Left renal pelvis (tissue), 4 donors: Measurements from ENCODE around the gene MAPKAPK2. TPM values are rescaled to one million over a fixed set of nuclear protein-coding genes. Genes with fewer than 3 reads are reported as not detected.

Experiments used
- DNase-seq, 4 donors: peaks; one replicate each; pipeline ENCODE4 v3.0.0-alpha.2; 2013; ENCODE audit warnings: low read depth in 4 of 4, low spot score in 3 of 4
- polyA plus RNA-seq, 4 donors: library from polyadenylated mRNA; unstranded; fragments of 120-200 nt; gene quantifications; one replicate each; pipeline ENCODE4 v1.2.1, GENCODE V29; 2013; ENCODE audit not compliant: insufficient read length in 4 of 4

The MAPKAPK2 gene
- polyA plus RNA-seq, 4 donors: 50.3 to 81.1 (median 75.9) TPM

DNA sequence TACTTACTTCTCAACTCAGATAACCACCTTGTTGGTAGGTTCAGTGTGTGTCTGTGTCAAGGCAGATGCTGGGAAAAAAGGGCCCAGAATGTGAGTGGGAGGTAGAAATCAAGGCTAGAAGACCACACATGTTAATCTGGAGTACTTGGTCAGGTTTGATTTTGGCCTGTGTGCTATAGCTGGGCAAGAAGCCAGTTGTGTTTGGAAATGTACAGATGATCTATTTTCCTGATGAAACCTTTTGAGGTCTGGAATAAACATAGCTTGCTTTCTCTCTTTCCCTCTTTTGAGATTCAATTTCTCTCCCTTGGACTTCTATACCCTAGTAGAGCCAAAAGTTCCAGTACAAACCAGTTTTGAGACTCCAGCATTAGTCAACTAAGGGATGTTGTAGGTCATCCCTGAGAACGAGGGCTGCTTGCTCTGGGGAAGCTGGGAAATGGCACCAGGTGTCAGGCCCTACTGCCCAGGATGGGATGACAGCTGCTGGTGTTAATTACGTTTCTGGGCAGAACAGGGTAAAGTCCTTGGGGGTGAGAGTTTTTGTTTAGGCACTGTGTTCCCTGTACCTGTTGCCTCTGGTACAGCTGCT, 15.8 kb downstream of the MAPKAPK2 start:
- no peak for DNase-seq

DNA sequence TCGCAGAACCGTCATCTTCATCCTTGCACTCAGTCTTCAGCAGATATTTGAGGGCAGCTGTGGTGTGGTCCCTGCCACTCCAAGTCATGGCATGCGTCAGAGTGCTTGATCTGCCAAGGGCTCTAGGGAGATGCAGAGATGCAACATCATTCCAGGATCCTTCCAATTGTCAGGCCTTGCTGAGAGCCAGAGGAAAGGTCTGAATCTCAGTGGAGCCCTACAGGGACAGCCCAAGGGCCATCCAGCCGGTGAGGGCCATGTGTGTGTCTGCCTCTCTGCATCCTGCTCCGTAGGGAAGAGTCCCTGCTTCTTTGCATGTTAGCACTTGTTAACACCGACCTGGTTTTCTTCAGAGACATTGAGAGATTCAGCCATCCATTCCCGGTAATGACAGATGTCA, 17.6 kb downstream of the MAPKAPK2 start:
- no peak for DNase-seq

DNA sequence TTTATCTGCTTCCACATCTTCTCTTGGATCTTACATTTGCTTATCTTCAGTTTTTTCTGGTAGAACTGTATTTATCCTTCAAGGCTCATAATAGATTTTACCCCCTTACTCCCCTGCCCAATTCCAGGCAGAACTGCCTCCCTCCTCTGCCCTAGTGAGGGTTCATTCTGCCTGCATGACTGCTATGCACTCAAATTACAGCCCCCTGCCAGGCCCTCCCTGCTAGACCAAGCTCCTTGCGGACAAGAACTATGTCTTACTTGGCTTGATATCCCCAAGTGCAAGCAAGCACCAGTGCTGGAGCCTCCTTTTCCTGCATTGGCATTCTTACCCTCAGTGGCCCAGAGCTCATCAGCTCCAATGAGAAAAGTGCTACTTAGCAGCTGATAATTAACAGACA, 18.1 kb downstream of the MAPKAPK2 start:
- no peak for DNase-seq

DNA sequence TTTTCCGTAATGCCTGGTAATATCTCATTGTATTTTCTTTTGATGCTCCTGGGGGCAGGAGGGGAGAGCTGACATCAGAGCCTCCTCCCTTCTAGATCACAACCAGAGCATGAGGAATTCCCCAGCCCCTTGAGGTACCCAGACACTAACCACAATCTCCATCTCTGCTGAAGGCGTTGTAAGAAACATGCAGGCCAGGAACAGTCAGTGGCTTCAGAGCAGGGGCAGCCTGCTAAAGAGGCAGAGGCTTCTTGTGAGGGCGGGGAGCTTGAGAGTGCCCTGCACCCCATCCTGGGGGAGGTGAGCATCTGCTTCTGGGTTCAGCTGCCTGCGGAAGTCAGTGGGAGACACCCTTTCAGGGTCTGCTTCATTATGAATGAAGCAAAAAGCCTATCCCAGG, 19.0 kb downstream of the MAPKAPK2 start:
- DNase-seq: no peak

DNA sequence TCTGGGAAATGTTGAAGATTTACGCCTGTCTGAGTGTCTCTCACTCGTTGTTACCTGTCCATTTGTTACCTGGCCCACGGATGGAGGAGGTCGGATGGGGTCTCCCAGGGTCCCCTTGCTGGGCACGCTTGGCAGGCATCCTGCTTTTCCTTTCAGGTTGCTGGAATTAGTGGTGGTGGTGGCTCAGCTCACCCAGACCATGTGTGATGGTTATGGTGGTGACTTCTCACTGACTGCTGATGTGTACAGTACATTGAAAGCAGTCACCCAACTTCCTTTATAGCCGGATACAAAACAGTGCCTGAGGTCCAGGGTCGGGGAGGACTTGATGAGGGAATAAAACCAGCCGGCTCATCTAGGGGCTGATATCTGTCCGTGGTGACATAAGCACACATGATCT, 19.5 kb downstream of the MAPKAPK2 start:
- no peak for DNase-seq

DNA sequence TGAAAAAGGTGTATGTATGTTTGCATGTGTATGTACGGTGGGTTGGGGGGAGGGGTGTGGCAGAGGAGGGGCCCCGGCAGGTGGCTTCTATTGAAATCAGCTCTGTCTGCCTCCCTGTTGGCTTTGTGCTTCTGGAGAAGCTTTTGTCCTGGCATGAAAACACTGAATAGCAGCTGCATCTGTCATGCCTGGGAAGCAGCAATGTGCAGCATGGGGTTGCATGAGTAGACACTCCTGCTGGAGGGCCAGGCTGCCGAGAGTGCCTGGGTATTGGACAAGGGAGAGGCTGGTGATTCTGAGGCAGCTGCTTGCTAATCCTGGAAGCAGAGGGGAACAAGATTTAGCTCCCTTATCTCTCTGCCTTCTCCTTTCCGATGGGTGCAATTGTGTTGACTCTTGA, 20.5 kb downstream of the MAPKAPK2 start:
- DNase-seq: no peak

DNA sequence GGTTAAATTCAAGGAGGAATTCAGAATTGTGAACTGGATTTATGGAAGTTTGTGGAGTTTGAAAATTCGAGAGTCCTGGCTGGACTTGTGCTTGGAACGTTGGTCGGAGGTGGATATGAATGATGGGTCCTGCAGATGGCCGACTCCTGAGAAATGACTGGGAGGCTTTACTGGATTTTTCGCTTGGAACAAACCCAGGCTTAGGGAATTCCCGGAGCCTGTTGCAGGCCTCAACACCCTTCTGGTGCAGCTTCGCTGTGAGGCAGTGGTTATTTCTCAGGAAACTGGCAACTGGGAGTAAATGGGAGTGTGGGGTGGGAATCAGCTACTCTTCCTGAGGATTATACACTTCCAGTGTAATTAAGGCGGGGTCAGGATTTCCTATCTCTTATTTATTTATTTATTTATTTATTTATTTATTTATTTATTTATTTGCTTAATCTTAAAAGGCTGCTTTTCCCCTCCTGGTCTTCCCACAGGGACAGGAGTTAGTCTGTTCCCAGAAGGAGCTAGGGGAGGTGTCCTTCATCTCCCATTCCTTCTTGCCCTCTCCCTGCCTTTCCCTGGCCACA, 21.1 kb downstream of the MAPKAPK2 start:
- DNase-seq: no peak

DNA sequence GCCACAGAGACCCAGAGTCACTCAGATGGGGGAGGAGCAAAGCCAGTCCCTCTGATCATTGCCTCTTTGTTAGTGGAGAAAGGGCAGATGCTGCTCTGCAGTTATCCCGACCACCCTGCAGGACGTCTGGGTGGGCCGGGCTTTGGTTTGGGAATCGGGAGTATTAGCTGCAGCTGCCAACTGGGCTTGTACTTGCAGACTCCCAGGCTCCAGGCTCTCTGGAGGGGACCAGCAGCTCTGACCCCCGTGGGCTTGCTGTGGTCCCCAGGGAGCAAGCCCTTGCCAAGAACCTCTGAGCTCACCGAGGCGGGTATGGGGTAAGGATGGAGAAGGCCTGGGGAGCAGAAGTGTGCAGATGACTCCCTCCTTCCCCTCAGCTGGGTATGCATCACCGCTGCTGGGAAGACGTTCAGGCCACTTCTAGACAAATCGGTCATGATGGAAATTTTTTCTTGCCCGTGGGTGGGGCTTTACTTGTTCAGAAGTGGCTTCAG, 21.6 kb downstream of the MAPKAPK2 start:
- DNase-seq: no peak

DNA sequence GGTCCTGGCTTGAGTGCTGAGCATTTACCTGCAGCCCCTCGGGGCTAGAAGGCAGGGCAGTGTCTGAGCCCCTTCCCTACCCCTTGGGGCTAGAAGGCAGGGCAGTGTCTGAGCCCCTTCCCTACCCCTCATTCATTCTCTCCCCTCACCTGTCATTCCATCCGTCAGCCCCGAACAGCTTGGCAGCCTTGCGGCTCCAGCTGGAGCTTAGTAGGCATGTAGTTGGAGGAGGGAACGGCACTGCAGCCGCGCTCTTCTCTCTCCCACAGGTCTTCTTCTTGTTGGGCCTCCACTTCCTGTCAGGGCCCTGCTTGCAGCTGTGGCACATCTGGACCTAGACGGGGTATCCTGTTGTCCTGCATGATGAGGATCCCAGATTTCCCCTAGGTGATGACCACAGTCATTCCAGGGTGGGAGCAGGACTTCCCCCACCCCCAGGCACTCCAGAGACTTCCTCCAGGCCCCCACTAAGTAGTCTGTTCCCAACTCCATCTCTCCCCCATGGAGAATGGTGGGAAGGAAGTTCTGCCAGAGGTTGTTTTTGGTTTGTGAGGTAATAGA, 22.2 kb downstream of the MAPKAPK2 start:
- no peak for DNase-seq

DNA sequence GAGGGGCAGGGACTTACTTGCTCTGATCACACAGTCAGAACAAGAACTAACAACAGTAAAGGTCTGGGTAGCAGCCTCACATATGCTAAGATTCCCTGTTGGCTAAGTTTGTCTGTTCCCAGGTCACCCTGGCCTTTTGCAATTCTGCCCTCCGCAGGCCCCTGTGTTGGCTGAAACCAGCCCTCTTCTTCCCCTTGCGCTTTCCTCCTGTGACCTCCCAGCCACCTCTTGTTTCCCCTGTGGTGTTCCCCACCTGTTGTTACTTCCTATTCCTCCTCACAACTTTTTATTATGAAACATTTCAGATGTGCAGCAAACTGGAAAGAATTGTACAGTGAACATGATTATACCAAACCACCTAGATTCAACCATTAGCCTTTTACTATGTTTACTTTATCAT, 23.4 kb downstream of the MAPKAPK2 start:
- no peak for DNase-seq

DNA sequence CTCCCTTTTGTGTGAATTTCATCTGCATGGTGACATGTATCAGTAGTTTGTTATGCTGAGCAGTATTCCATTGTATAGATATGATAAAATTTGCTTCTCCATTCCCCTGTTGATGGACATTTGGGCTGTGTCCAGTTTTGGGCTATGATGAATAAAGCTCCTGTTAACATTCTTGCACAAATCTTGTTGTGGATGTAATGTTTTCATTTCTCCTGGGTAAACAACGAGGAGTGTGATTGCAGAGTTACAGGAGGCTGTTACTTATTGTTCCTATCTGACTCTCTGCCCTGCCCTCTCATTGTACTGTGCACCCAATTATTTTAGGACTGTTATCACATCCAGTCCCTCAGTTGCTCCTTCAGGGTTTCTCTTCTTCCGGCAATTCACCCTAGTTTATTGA, 24.2 kb downstream of the MAPKAPK2 start:
- DNase-seq: no peak

DNA sequence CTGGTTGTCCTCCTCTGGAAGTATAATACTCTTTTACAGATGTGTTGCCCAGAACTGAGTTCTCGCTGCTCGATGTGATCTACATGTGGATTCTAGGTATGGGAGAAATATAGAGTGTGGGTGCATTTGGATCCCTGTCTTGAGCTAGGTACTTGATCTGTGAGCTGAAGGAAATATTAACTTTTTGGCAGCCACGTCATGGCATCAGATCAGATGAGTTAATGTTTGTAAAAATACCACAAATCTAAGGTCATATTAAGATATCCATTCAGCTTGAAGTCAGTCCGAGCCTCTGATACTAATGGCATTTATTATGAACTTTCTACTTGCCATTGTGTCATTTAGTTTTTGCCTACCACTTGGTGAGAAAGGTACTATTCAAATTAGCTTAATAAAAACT, 24.6 kb downstream of the MAPKAPK2 start:
- DNase-seq: no peak

DNA sequence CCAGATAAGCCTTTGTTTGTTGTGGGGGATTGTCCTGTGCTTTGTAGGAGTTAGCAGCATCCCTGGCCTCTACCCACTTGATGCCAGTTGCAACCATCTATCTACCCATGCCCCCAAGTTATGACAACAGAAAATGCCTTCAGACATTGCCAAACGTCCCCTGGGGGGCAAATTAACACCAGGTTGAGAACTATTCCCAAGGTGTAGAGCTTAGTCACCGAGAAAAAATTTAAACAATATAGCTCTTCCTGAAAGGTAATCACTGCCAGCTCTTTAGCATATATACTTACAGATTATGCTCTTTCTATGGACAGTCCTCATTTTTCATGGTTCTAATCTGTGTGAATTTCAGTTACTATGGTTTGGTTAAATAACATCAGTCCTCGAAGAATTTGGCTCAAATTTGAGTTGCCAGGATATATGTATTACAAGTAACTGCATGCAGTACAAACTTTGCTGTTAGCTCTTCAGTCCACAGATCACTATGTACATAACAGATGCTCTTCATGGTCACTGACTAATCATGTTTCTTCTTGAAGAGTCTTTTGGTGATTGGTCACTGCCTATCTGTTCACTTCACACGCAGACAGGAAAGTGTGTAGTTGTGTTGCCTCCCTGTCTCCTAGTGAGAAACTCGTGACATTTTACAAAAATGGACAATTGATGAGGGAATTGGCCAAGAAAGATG, 25.2 kb downstream of the MAPKAPK2 start:
- no peak for DNase-seq

DNA sequence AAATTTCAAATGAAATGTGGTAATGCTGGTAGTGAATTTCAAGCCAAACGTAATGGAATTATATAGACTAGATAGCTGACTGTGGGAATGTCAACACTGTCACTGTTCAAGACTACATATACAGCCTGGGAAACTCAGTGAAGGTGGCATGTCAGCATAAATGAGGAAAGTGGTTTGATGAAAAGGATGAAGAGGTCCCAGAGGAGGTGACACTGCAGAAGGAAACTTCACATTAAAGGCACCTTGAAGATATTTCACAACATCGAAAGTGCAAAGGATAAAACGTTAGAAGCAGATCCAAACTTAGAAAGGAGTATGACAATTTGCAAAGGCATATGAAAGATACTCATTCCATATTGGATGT, 25.7 kb downstream of the MAPKAPK2 start:
- DNase-seq: no peak

DNA sequence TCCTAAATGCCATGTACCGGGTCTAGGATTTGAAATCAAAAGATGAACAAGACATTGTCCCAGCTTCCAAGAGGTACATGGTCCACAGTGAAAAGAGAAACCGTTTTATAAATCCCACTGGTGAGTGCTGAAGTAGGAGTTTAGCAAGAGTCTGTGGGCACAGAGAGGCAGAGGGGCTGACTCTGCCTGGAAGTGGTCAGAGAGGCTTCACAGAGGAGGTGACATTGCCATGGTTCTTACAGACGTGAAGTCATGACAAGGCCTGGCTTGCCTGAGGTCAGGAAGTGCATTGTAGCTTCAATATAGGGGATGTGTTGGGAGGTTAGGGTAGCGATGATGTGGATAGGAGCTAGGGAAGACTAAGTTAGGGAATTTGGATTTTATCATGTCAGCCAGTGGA, 28.4 kb downstream of the MAPKAPK2 start:
- no peak for DNase-seq

DNA sequence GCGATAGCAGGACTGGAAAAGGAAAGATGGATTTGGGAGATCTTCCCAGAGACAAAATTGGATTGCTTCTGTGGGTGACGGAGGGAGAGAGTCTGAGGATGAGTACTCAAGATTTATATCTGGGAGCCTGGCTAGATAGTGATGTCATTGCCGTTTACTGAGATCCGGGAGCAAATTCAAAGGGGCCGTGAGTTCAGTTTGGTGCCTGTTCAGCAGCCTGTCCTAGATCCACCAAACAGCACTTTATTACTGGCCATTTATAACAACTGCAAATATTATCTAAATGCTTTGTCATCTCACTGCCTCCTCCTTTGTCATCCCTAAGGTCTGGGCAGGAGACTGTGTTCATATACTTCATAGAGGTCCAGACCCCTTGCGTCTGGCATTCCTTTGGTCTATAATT, 29.2 kb downstream of the MAPKAPK2 start:
- no peak for DNase-seq

DNA sequence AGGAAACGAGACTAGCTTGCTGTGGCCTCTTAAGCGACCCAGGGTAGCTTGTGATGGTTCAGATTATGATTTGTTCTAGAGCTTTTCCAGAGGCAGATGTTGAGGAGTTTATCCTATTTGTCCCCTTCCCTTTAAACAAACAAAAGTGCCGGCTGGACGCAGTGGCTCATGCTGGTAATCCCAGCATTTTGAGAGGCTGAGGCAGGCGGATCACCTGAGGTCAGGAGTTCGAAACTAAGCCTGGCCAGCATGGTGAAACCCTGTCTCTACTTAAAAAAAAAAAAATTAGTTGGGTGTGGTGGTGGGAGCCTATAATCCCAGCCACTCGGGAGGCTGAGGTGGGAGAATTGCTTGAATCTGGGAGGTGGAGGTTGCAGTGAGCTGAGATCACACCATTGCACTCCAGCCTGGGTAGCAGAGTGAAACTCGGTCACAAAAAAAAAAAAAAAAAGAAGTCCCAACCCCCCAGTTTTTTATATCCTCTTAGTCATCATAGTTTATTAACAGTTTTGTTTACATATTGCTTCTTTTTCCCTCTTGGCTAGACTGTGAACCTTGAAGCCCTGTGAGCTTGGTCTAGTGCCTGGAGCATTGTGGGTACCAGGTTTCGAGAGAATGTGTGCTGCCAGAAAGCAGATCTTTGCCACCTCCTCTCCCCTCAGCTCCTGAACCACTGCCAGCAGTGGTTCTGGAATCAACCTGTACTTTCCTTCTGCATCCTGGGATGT, 29.8 kb downstream of the MAPKAPK2 start:
- no peak for DNase-seq

DNA sequence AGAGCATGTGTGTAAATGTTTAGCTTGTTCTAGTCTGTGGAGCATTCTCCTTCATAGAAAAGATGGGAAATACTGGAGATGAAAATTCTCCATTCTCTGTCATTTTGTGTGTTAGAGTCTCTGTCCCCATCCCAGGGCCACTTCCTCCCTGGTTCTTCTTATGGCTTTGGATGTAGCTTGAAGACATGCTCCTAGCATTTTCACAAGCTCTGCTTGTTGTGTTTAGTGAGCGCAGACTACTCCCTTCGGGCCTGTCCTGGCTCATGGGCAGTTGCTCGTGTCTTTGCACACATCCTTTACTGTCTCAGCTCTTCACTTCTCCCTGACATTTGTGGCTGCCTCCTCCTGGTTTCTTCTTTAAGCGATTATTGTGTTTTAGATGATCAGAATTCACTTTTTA, 30.4 kb downstream of the MAPKAPK2 start:
- no peak for DNase-seq

DNA sequence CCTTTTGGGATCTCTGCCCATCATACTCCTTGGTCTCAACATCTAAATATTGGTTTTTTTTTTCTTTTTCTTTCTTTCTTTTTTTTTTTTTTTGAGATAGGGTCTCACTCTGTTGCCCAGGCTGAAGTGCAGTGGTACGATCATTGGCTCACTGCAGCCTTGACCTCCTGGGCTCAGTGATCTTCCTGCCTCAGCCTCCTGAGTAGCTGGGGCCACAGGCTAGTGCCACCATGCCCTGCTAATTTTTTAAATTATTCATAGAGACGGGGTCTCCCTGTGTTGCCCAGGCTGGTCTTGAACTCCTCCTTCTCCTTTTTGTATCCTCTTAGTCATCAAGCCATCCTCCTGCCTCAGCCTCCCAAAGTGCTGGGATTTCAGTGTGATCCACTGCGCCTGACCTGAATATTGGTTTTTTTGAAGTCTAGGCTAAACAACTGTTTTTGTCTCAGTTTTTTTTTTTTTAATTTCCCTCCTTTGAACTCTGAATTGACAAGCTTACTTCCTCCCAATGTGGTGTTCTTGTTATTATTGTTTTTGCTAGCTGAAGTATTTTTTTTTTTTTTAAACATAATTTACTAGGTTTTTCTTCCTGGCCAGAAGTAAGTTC, 30.9 kb downstream of the MAPKAPK2 start:
- no peak for DNase-seq

DNA sequence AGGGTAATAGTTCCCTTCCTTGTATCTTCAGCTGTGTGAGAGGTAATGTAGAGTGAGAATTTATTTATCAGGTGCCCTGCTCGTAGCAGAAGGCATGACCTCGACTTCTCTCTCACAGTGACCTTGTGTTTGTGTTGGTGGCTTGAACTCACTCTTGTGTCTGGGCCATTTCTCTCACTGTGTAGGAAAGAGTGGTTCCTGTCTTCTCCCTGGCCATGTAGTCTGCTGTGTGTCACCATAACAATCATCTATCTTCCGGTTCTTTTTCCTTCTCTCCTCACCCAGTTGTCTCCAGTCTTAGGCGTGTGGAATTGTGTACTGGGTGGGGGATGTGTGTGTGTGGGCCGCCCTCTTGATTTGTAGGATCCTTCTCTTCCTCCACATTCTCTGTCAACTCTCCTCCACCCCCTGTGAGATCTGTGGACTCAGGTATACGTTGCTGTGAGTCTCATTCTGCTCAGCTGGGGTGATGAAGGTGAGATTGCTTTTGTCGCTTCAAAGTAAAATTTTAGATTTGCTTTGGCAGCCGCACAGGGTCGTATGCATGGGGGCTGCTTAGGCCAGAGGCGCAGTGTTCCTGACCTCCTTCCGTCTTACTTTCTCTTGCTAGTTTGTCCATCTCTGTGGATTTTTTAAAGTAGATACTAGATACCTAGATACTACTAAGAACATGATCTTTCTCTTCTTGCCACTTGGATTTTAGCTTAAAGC, 31.6 kb downstream of the MAPKAPK2 start:
- DNase-seq: no peak
